ENCODE results near the gene SEZ6. TPM values are rescaled to one million over a fixed set of nuclear protein-coding genes. Genes with fewer than 3 reads are reported as not detected.

SEZ6 gene
- total RNA-seq, 1 donor from 2014 or later = 6.7 TPM

- peaks cover 7% of the 10 kb centered on the region for H3K9me3 Mint-ChIP-seq (ENCODE audit: unreplicated experiment)
- H3K27ac Mint-ChIP-seq (ENCODE audit: unreplicated experiment) = no peak overlapping the region
- no peaks in the 10 kb centered on the region for H3K36me3 Mint-ChIP-seq (ENCODE audit: unreplicated experiment)
- TF ChIP-seq, protein P1, sequence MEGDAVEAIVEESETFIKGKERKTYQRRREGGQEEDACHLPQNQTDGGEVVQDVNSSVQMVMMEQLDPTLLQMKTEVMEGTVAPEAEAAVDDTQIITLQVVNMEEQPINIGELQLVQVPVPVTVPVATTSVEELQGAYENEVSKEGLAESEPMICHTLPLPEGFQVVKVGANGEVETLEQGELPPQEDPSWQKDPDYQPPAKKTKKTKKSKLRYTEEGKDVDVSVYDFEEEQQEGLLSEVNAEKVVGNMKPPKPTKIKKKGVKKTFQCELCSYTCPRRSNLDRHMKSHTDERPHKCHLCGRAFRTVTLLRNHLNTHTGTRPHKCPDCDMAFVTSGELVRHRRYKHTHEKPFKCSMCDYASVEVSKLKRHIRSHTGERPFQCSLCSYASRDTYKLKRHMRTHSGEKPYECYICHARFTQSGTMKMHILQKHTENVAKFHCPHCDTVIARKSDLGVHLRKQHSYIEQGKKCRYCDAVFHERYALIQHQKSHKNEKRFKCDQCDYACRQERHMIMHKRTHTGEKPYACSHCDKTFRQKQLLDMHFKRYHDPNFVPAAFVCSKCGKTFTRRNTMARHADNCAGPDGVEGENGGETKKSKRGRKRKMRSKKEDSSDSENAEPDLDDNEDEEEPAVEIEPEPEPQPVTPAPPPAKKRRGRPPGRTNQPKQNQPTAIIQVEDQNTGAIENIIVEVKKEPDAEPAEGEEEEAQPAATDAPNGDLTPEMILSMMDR (IDR thresholded peaks at IDR 0.05; ENCODE audit: partially characterized antibody, unreplicated experiment) = no peak
- no peak overlapping the region for H3K4me3 Mint-ChIP-seq (ENCODE audit: unreplicated experiment)
- H3K4me1 Mint-ChIP-seq (ENCODE audit: low read depth, unreplicated experiment) = peaks cover 36% of the 10 kb centered on the region
- H3K27me3 Mint-ChIP-seq (ENCODE audit: unreplicated experiment) = peaks cover 10% of the 10 kb centered on the region
- no peak for DNase-seq
Observed at GRCh38 chr17:29049541-29050145, 43.8 kb upstream of the SEZ6 start.

- Mint-ChIP-seq H3K36me3 (ENCODE audit: unreplicated experiment) (no peaks in the 10 kb centered on the region), H3K4me3 (ENCODE audit: unreplicated experiment) (peak overlapping the region; percentile 58), H3K27ac (ENCODE audit: unreplicated experiment) (peak overlapping the region; percentile 93), H3K27me3 (ENCODE audit: unreplicated experiment) (peaks cover 6% of the 10 kb centered on the region), H3K4me1 (ENCODE audit: low read depth, unreplicated experiment) (peaks cover 34% of the 10 kb centered on the region), H3K9me3 (ENCODE audit: unreplicated experiment) (peaks cover 14% of the 10 kb centered on the region)
- DNase-seq = peak; percentile 62
- TF ChIP-seq, protein P1 (IDR thresholded peaks at IDR 0.05; ENCODE audit: partially characterized antibody, unreplicated experiment) = no peak
Observed at GRCh38 chr17:29048440-29049368, 42.9 kb upstream of the SEZ6 start.

- H3K4me1 Mint-ChIP-seq (ENCODE audit: low read depth, unreplicated experiment) = peaks cover 41% of the 10 kb centered on the region
Observed at GRCh38 chr17:29046473-29046839, 40.6 kb upstream of the SEZ6 start.

DNA sequence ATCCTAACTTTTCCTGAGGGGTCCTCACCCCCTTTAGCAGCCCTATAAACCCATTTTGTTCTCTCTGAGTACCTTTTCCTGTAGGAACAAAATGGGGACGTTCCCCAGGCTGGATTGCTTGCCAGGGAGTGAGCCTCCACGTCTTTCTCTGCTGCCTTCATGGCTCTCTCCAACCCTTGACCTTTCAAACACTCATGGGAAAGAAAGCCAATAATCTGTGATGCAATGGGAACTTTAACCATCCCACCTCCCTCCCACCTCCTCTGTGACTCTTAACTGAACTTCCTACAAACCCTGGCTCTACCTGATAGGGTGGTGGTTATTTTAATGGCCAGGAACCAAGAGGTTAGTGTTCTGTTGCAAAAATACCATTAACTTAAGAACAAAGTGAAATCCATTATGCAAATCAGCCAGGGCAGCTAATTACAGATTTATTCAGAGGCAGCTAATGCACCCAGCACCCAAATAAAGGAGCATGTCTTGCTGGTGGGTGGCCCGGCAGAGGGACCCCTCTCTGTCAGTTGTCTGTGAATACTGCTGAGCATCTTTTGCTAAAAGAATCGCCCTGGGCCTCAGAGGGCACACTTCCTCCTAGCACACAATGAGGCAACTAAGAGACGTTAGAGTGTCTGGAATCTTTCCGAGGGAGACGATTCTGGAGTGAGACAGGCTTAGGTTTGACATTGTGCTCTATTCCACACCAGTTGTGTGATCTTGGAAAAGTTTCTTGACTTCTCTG lies 40.1 kb upstream of the SEZ6 start:
- peaks cover 5% of the 10 kb centered on the region for H3K27me3 Mint-ChIP-seq (ENCODE audit: unreplicated experiment)
- TF ChIP-seq, protein P1 (IDR thresholded peaks at IDR 0.05; ENCODE audit: partially characterized antibody, unreplicated experiment) = no peak
- H3K4me3 Mint-ChIP-seq (ENCODE audit: unreplicated experiment) = no peak overlapping the region

More at GRCh38 chr17:29046473-29046839, 40.6 kb upstream of the SEZ6 start:
- Mint-ChIP-seq H3K27me3 (ENCODE audit: unreplicated experiment) (peaks cover 5% of the 10 kb centered on the region), H3K4me3 (ENCODE audit: unreplicated experiment) (no peak overlapping the region), H3K9me3 (ENCODE audit: unreplicated experiment) (peaks cover 14% of the 10 kb centered on the region), H3K27ac (ENCODE audit: unreplicated experiment) (no peak overlapping the region), H3K36me3 (ENCODE audit: unreplicated experiment) (no peaks in the 10 kb centered on the region)
- TF ChIP-seq, protein P1 (IDR thresholded peaks at IDR 0.05; ENCODE audit: partially characterized antibody, unreplicated experiment) = no peak
- no peak for DNase-seq

More for the DNA sequence above, 40.1 kb upstream of the SEZ6 start:
- Mint-ChIP-seq H3K36me3 (ENCODE audit: unreplicated experiment) (no peaks in the 10 kb centered on the region), H3K27ac (ENCODE audit: unreplicated experiment) (no peak overlapping the region), H3K4me1 (ENCODE audit: low read depth, unreplicated experiment) (peaks cover 39% of the 10 kb centered on the region), H3K9me3 (ENCODE audit: unreplicated experiment) (peaks cover 14% of the 10 kb centered on the region)
- DNase-seq = no peak
